Mesodermal cell (in vitro differentiated cells): ENCODE data around the gene CTNNBIP1.

Experiments
- H3K27ac ChIP-seq: 2 replicates; pipeline ENCODE4 v1.7.0; 2013; ENCODE audit warnings: mild to moderate bottlenecking, low read depth, low read length, moderate library complexity; ENCODE audit not compliant: severe bottlenecking
- H3K36me3 ChIP-seq: 2 replicates; pipeline ENCODE4 v1.7.1; 2013; ENCODE audit warnings: mild to moderate bottlenecking, low read length, moderate library complexity; ENCODE audit not compliant: control insufficient read depth, insufficient read depth
- H3K4me1 ChIP-seq: one replicate; pipeline ENCODE4 v1.7.1; 2013; ENCODE audit warnings: mild to moderate bottlenecking, low read length; ENCODE audit not compliant: insufficient read depth, control insufficient read depth, poor library complexity, severe bottlenecking
- H3K4me3 ChIP-seq: 2 replicates; pipeline ENCODE4 v1.7.0; 2013; ENCODE audit warnings: low read length, control low read depth, mild to moderate bottlenecking; ENCODE audit not compliant: insufficient read depth, poor library complexity, severe bottlenecking; ENCODE audit errors: extremely low read depth
- H3K9me3 ChIP-seq: 2 replicates; pipeline ENCODE4 v1.7.1; 2013; ENCODE audit warnings: mild to moderate bottlenecking, low read length, moderate library complexity; ENCODE audit not compliant: control insufficient read depth
- WGBS, 2 experiments: methylation state at CpG; one replicate each; pipeline ENCODE4 v1.1.5; 2013; ENCODE audit warnings: missing lambda C conversion rate in 2 of 2; ENCODE audit not compliant: insufficient coverage in 2 of 2; 5-methylcytosine and 5-hydroxymethylcytosine counted together

CTNNBIP1 gene

DNA sequence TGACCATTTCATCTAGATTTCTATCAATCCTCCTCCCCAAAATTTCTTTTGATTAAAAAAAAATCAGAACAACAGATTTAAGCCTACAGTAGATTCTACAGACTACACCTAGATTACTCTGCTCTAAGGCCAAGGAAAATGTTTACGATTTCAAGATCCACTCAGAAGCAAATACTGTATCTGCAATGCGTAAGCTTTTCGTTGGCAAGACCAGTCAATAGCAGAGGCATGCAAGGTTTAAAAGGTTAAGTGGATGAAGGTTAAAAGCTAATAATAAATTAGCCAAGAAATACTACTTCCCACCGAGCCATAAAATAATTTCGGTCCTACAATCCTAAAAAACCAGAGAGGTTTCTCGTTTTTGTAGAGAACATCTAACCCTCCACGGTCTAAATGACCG lies 87.6 kb downstream of the CTNNBIP1 start:
- peaks cover 6% of the 10 kb centered on the region for H3K36me3 ChIP-seq
- H3K4me3 ChIP-seq, result peak overlapping the region; percentile 91
- H3K9me3 ChIP-seq, result no peaks in the 10 kb centered on the region
- 9% methylated on average over 4 of the region's 8 CpGs; no CpG with 5 or more reads in 1 of the 2 experiments for WGBS, 2 experiments
- H3K4me1 ChIP-seq, result peaks cover 14% of the 10 kb centered on the region
- H3K27ac ChIP-seq, result no peak overlapping the region

GRCh38 chr1:9821710-9822109 lies 88.4 kb downstream of the CTNNBIP1 start:
- 100% methylated on average over 1 of the region's 4 CpGs for WGBS, 2 experiments
- Histone ChIP-seq H3K4me1 (peaks cover 14% of the 10 kb centered on the region), H3K27ac (no peak overlapping the region), H3K9me3 (no peaks in the 10 kb centered on the region), H3K36me3 (peaks cover 9% of the 10 kb centered on the region), H3K4me3 (no peak overlapping the region)

GRCh38 chr1:9820521-9820920 lies 89.5 kb downstream of the CTNNBIP1 start:
- 60% methylated on average over 1 of the region's 3 CpGs; no CpG with 5 or more reads in 1 of the 2 experiments for WGBS, 2 experiments
- Histone ChIP-seq H3K4me3 (no peak overlapping the region), H3K36me3 (peaks cover 9% of the 10 kb centered on the region)

DNA sequence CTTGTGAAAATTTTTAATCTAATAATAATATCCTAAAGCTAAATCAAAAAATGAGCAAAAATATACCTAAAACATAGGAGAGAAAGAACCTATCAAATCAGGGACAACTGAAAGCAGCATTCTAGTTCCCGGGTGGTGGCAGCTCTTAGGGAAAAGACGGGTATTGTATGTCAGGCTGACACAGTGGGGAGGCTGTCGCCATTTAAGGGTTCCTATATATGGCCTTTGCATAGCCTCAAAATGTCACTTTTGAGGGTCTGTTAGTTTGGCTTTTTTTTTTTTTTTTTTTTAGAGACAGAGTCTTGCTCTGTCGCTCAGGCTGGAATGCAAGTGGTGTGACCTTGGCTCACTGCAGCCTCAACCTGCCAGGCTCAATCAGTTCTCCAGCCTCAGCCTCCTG lies 92.3 kb downstream of the CTNNBIP1 start:
- H3K4me3 ChIP-seq, result no peak overlapping the region
- H3K9me3 ChIP-seq, result no peaks in the 10 kb centered on the region
- H3K4me1 ChIP-seq, result peaks cover 8% of the 10 kb centered on the region
- no peak overlapping the region for H3K27ac ChIP-seq
- H3K36me3 ChIP-seq, result peaks cover 9% of the 10 kb centered on the region
- WGBS, 2 experiments, result 77 to 81% methylated on average over 2 to 4 of the region's 4 CpGs

More at GRCh38 chr1:9820521-9820920, 89.5 kb downstream of the CTNNBIP1 start:
- Histone ChIP-seq H3K4me1 (peaks cover 14% of the 10 kb centered on the region), H3K27ac (no peak overlapping the region), H3K9me3 (no peaks in the 10 kb centered on the region)

DNA sequence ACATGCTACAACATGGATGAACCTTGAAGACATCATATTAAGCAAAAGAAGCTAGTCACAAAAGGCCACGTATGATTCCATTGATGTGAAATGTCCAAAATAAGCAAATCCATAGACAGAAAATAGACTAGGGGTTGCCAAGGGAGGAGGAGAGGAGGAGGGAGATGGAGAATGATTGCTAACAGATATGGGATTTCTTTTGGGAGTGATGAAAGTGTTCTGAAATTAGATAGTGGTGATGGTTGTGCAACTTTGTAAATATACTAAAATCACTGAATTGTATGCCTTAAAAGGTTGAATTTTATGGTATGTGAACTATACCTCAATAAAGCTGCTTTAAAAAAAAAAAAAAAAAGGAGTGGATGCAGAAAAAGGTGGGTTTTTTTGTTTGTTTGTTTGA lies 93.9 kb downstream of the CTNNBIP1 start:
- no peak overlapping the region for H3K4me3 ChIP-seq
- WGBS, 2 experiments, result no CpG with 5 or more reads among the region's 1 CpG
- no peaks in the 10 kb centered on the region for H3K9me3 ChIP-seq
- no peak overlapping the region for H3K27ac ChIP-seq
- H3K36me3 ChIP-seq, result peaks cover 9% of the 10 kb centered on the region
- no peaks in the 10 kb centered on the region for H3K4me1 ChIP-seq

DNA sequence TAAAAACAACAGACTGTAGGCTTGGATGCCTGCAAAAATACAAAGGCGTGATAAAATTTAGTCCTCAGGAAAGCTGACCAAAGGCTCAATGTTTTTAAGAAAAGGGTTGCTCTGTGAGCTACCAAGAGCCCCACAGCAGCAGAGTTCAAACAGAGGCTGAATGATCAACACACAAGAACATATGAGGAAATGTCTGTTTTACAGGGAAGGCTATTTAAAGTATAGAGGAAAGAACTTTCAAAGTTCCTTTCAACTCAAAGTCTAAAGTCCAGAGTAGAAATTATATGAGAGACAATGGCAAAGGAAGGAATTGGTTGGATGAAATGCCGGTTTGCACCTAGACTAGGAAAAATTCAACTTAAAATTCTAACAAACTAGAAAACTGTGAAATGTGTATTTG lies 94.9 kb downstream of the CTNNBIP1 start:
- no peak overlapping the region for H3K4me3 ChIP-seq
- H3K27ac ChIP-seq, result no peak overlapping the region
- peaks cover 8% of the 10 kb centered on the region for H3K36me3 ChIP-seq
- no peaks in the 10 kb centered on the region for H3K9me3 ChIP-seq
- WGBS, 2 experiments, result 100% methylated on average over 1 of the region's 2 CpGs
- H3K4me1 ChIP-seq, result no peaks in the 10 kb centered on the region

DNA sequence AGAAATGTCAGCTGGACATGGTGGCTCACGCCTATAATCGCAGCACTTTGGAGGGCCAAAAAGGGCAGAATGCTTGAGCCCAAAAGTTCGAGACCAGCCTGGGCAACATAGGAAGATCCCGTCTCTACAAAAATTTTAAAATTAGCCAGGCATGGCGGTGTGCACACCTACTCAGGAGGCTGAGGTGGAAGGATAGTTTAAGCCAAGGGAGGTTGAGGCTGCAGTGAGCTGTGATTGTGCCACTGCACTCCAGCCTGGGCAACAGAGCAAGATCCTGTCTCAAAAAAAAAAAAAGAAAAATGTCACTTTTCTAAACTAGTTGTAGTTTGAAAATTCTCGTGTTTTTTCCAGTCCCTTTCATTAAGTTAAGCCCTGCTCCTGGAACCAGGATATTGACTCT lies 95.5 kb downstream of the CTNNBIP1 start:
- no peak overlapping the region for H3K27ac ChIP-seq
- no peak overlapping the region for H3K4me3 ChIP-seq
- no peaks in the 10 kb centered on the region for H3K9me3 ChIP-seq

GRCh38 chr1:9811239-9811966 lies 98.7 kb downstream of the CTNNBIP1 start:
- Histone ChIP-seq H3K9me3 (no peaks in the 10 kb centered on the region), H3K36me3 (no peaks in the 10 kb centered on the region), H3K4me3 (no peak overlapping the region), H3K4me1 (peaks cover 6% of the 10 kb centered on the region), H3K27ac (no peak overlapping the region)
- WGBS, 2 experiments, result 86% methylated on average over 5 of the region's 6 CpGs; no CpG with 5 or more reads in 1 of the 2 experiments

More for the DNA sequence above, 95.5 kb downstream of the CTNNBIP1 start:
- peaks cover 3% of the 10 kb centered on the region for H3K36me3 ChIP-seq
- WGBS, 2 experiments, result 92 to 93% methylated on average over 4 to 5 of the region's 6 CpGs
- H3K4me1 ChIP-seq, result no peaks in the 10 kb centered on the region

GRCh38 chr1:9809100-9809510 lies 101.0 kb downstream of the CTNNBIP1 start:
- 72 to 79% methylated on average over 8 of the region's 8 CpGs for WGBS, 2 experiments
- Histone ChIP-seq H3K9me3 (no peaks in the 10 kb centered on the region), H3K4me1 (peaks cover 14% of the 10 kb centered on the region), H3K27ac (peak overlapping the region; percentile 23), H3K4me3 (no peak overlapping the region), H3K36me3 (peaks cover 4% of the 10 kb centered on the region)

DNA sequence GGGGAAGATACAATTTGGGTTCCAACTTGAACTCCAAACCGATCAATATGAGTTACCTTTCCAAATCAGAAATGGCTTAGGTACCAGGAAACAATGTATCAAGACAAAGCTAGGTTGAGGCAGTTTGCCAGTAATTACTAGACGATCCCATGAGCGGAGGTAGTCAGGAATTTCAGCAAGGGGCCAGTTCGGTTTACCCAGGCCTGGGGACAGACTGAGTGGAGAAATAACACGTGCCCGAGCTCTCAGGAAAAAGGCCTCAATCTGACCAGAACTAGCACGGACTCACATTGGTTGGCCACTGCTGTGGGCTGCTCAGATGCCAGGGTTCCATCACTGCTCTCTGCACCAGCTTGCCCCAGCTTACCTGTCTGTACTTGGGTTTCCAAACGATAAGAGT lies 101.6 kb downstream of the CTNNBIP1 start:
- 93 to 95% methylated on average over 8 of the region's 8 CpGs for WGBS, 2 experiments

GRCh38 chr1:9807541-9807940 lies 102.5 kb downstream of the CTNNBIP1 start:
- WGBS, 2 experiments, result 89% methylated on average over 9 of the region's 12 CpGs

More for the DNA sequence above, 101.6 kb downstream of the CTNNBIP1 start:
- Histone ChIP-seq H3K4me3 (no peak overlapping the region), H3K4me1 (peaks cover 14% of the 10 kb centered on the region), H3K27ac (peak overlapping the region; percentile 23), H3K36me3 (peaks cover 4% of the 10 kb centered on the region), H3K9me3 (no peaks in the 10 kb centered on the region)

More at GRCh38 chr1:9807541-9807940, 102.5 kb downstream of the CTNNBIP1 start:
- no peaks in the 10 kb centered on the region for H3K9me3 ChIP-seq
- H3K36me3 ChIP-seq, result peaks cover 4% of the 10 kb centered on the region
- no peak overlapping the region for H3K27ac ChIP-seq
- peaks cover 14% of the 10 kb centered on the region for H3K4me1 ChIP-seq
- H3K4me3 ChIP-seq, result no peak overlapping the region
